ENCODE data around the gene AJM1. TPM values are rescaled to one million over a fixed set of nuclear protein-coding genes. Genes with fewer than 3 reads are reported as not detected.

The AJM1 gene
- total RNA-seq, 1 donor from 2014 or later = 2.7 TPM

GRCh38 chr9:136847088-136847825 is 5.0 kb downstream of the AJM1 start:
- Histone ChIP-seq H3K36me3 (no peaks in the 10 kb centered on the region), H3K9me3 (no peaks in the 10 kb centered on the region), H3K4me1 (peaks cover 36% of the 10 kb centered on the region), H3K4me3 (peak overlapping the region; percentile 89), H3K27ac (peak overlapping the region; percentile 87), H3K27me3 (peaks cover 36% of the 10 kb centered on the region)
- DNase-seq (peak; percentile 87), ATAC-seq (peak; percentile 38)
- intact Hi-C loops (cut with DNase I) = no loop called here
- no peak for TF ChIP-seq CTCF (IDR thresholded peaks at IDR 0.05)

GRCh38 chr9:136847826-136848392 is 5.6 kb downstream of the AJM1 start:
- DNase-seq (peak; percentile 95), ATAC-seq (peak; percentile 65)
- no peak for TF ChIP-seq CTCF (IDR thresholded peaks at IDR 0.05)
- peak overlapping the region; percentile 87 for H3K27ac ChIP-seq
- H3K36me3 ChIP-seq = no peaks in the 10 kb centered on the region
- no peaks in the 10 kb centered on the region for H3K9me3 ChIP-seq
- H3K4me1 ChIP-seq = peaks cover 31% of the 10 kb centered on the region
- intact Hi-C loops (cut with DNase I) = no loop called here
- H3K4me3 ChIP-seq = peak overlapping the region; percentile 89
- H3K27me3 ChIP-seq = peaks cover 36% of the 10 kb centered on the region

- Histone ChIP-seq H3K36me3 (no peaks in the 10 kb centered on the region), H3K4me1 (peaks cover 25% of the 10 kb centered on the region), H3K27me3 (peaks cover 30% of the 10 kb centered on the region), H3K9me3 (no peaks in the 10 kb centered on the region), H3K27ac (peak overlapping the region; percentile 87), H3K4me3 (peak overlapping the region; percentile 89)
- intact Hi-C loops (cut with DNase I) = no loop called here
- TF ChIP-seq CTCF (IDR thresholded peaks at IDR 0.05) = no peak
- DNase-seq (peak; percentile 77), ATAC-seq (peak; percentile 2)
Observed at GRCh38 chr9:136848393-136849037, 6.2 kb downstream of the AJM1 start.

GRCh38 chr9:136849038-136849959 is 7.0 kb downstream of the AJM1 start, which contains the start of gene PHPT1:
Gene PHPT1, plus strand, starts transcription at chr9:136849409. Its CDS starts 22 bp downstream, at chr9:136849431.
- ATAC-seq = peak; percentile 90
- intact Hi-C loops (cut with DNase I) = no loop called here
- peak within 1 kb of the TSS; percentile 87 for H3K27ac ChIP-seq
- DNase-seq = peak; percentile 99
- TF ChIP-seq CTCF (IDR thresholded peaks at IDR 0.05) = no peak
- peaks cover 23% of the 10 kb centered on the region for H3K27me3 ChIP-seq
- H3K4me3 ChIP-seq = peak within 1 kb of the TSS; percentile 89
- H3K4me1 ChIP-seq = peaks cover 17% of the 10 kb centered on the region
- no peaks in the 10 kb centered on the region for H3K9me3 ChIP-seq
- H3K36me3 ChIP-seq = no peaks in the 10 kb centered on the region
